ENCODE measurements around the gene ZNF280D.

The ZNF280D gene

DNA sequence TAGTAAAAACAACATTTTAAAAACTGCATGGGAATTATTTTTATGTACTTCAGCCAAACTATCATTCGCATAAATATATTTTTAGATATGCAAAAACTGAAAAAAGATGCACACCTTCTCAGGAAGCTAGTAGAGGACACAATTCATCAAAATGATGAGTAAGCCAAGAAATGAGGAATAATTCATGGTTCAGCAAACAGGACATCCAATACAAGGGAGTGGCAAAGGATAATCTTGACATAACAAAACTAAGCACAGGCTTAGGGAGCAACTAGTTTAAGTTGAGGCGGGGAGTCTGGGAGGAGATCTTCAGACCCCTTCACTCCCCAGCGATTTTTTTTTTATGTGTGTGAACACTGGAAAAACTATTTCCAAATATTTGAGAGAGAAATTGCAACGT lies 93.7 kb downstream of the ZNF280D start:
- no peak for DNase-seq (ENCODE audit: extremely low spot score)
- TF ChIP-seq FOXM1 (IDR thresholded peaks at IDR 0.05; ENCODE audit: borderline replicate concordance) (no peak), FOXA1 (IDR thresholded peaks at IDR 0.05) (no peak), FOXK2 (IDR thresholded peaks at IDR 0.05) (no peak), ELF4 (IDR thresholded peaks at IDR 0.05) (no peak), L3MBTL2 (conservative IDR thresholded peaks at IDR 0.05) (no peak), NFRKB (IDR thresholded peaks at IDR 0.05) (no peak), TARDBP (IDR thresholded peaks at IDR 0.05) (no peak)
- CTCF ChIA-PET: interaction anchor here (0.6 kb wide), 1 partner anchor 149 kb away, joined by 3 read pairs; no protein-coding TSS in a partner anchor
- POLR2A ChIA-PET: no interaction called here

DNA sequence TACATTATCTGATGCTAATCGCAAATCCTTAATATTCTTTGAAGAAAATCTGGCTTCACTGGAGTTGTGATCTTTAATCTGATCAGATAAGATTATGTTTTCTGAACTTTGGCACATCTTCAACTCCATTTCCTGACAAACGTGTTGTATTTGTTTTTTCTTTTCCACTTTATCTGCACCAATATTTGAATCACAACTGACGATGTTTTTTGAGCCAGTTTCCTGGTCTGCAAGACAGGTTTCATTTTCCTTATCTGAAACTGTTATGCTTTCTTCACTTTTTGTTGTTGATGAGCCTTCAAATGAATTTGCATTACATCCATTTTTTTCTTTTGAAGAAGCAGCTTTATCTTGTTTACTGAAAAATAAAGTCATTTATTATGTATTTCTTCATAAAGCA lies 101.5 kb downstream of the ZNF280D start:
- ChIA-PET POLR2A (no interaction called here), CTCF (no interaction called here)

DNA sequence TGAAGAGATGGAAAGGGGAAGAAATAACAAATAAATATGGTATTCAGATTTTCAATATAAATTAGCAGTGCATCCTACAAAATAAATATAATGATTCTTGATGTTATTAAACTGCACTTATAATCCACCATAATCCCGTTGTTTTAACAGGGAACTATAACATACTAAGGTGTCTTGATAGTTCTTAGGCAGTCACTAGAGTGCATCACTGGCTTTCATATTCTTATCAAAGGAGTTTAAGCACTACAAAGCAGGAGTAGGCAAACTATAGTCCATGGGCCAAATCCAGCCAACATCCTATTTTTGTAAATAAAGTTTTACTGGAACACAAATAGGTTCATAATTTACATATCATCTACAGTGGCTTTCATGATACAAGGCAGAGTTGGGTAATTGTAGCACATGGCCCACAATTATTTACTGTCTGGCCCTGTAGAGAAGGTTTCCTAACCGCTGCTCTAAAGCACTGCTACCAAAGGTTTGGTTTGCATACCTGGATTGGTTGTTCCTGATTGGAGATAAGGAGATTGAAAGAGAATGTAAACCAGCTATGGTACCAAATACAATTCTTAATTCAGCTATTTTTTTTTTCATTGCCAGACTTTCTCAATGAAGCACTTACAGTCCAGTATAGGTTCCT lies 104.3 kb downstream of the ZNF280D start:
- TF ChIP-seq ZNF384 (IDR thresholded peaks at IDR 0.05) (no peak), ELF4 (IDR thresholded peaks at IDR 0.05) (no peak), LEF1 (IDR thresholded peaks at IDR 0.05; ENCODE audit: borderline replicate concordance) (no peak), FOXM1 (IDR thresholded peaks at IDR 0.05; ENCODE audit: borderline replicate concordance) (no peak), BHLHE40 (IDR thresholded peaks at IDR 0.05; ENCODE audit: borderline replicate concordance) (no peak), FOXA1 (IDR thresholded peaks at IDR 0.05) (no peak), L3MBTL2 (conservative IDR thresholded peaks at IDR 0.05) (no peak), SP1 (IDR thresholded peaks at IDR 0.05) (no peak), ARNT (IDR thresholded peaks at IDR 0.05) (no peak), SUZ12 (IDR thresholded peaks at IDR 0.05) (no peak), CTBP1 (IDR thresholded peaks at IDR 0.05; ENCODE audit: borderline replicate concordance) (no peak), TARDBP (IDR thresholded peaks at IDR 0.05) (no peak), NFRKB (IDR thresholded peaks at IDR 0.05) (no peak), HDGF (IDR thresholded peaks at IDR 0.05; ENCODE audit: borderline replicate concordance) (no peak), FOXK2 (IDR thresholded peaks at IDR 0.05) (no peak)
- TF ChIP-seq, protein P1, sequence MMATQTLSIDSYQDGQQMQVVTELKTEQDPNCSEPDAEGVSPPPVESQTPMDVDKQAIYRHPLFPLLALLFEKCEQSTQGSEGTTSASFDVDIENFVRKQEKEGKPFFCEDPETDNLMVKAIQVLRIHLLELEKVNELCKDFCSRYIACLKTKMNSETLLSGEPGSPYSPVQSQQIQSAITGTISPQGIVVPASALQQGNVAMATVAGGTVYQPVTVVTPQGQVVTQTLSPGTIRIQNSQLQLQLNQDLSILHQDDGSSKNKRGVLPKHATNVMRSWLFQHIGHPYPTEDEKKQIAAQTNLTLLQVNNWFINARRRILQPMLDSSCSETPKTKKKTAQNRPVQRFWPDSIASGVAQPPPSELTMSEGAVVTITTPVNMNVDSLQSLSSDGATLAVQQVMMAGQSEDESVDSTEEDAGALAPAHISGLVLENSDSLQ (IDR thresholded peaks at IDR 0.05): no peak
- CTCF ChIA-PET: no interaction called here
- POLR2A ChIA-PET: no interaction called here
- DNase-seq (ENCODE audit: extremely low spot score): no peak

More for the DNA sequence above, 101.5 kb downstream of the ZNF280D start:
- DNase-seq (ENCODE audit: extremely low spot score): no peak
- TF ChIP-seq CTBP1 (IDR thresholded peaks at IDR 0.05; ENCODE audit: borderline replicate concordance) (no peak), LEF1 (IDR thresholded peaks at IDR 0.05; ENCODE audit: borderline replicate concordance) (no peak), FOXA1 (IDR thresholded peaks at IDR 0.05) (no peak), SUZ12 (IDR thresholded peaks at IDR 0.05) (no peak), TARDBP (IDR thresholded peaks at IDR 0.05) (no peak), ELF4 (IDR thresholded peaks at IDR 0.05) (no peak), SP1 (IDR thresholded peaks at IDR 0.05) (no peak), NFRKB (IDR thresholded peaks at IDR 0.05) (no peak), ZNF384 (IDR thresholded peaks at IDR 0.05) (no peak), L3MBTL2 (conservative IDR thresholded peaks at IDR 0.05) (no peak), FOXK2 (IDR thresholded peaks at IDR 0.05) (no peak), HDGF (IDR thresholded peaks at IDR 0.05; ENCODE audit: borderline replicate concordance) (no peak), FOXM1 (IDR thresholded peaks at IDR 0.05; ENCODE audit: borderline replicate concordance) (no peak)
- TF ChIP-seq, protein P1 (IDR thresholded peaks at IDR 0.05): no peak

DNA sequence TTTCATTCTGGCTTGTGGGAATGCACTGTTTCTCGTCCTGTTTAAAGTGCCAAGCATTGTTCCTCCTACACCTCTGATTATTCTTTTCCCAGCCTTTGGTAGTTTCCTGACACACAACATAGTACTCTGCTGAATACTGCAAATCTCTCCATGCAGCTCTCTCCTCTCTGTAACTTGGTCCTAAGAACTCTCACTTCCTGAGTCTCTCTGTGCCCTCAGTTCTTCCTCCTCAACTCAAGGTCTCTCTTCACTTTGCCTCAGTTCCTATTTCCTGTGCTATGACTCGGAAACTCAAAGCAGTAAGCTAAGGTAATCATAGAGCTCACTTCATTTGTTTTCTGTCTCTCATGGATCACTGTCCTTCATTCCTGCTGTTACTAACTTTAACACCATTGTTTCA lies 113.4 kb downstream of the ZNF280D start:
- no peak for TF ChIP-seq L3MBTL2 (conservative IDR thresholded peaks at IDR 0.05)
- ChIA-PET CTCF (no interaction called here), POLR2A (no interaction called here)
- DNase-seq (ENCODE audit: extremely low spot score): no peak

DNA sequence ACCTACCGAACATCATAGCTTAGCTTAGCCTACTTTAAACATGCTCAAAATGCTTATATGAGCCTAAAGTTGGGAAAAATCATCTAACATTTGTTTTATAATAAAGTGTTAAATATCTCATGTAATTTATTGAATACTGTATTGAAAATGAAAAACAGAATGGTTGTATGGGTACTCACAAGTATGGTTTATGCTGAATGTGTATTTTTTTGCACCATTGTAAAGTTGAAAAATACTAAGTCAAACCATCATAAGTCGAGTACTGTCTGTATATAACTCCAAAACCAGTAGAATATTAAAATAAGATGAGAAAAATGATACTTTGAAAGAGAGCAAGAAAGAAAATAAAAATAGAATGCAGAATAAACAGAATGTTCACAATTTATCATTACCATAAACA lies 115.7 kb downstream of the ZNF280D start:
- POLR2A ChIA-PET: no interaction called here
- no peak for DNase-seq (ENCODE audit: extremely low spot score)
- TF ChIP-seq FOXK2 (IDR thresholded peaks at IDR 0.05) (no peak), BHLHE40 (IDR thresholded peaks at IDR 0.05; ENCODE audit: borderline replicate concordance) (no peak)
- CTCF ChIA-PET: no interaction called here

DNA sequence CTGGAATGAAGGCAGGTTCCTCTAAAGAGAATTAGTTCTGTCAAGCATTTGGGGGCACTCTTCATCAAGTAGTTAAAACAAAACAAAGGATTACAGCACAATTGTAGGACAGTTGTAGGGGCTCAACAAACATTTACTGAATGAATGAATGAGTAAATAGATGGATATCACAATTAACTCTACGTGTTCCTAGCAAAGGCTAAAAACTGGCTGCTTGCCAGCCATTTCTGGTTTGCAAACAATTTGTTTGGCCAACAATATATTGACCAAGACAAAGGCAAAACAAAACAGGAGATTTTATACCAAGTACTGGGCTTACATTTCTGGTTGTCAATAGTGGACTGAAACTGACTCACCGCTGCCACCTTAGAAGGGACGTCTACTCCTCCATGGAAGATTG lies 116.8 kb downstream of the ZNF280D start:
- ChIA-PET CTCF (no interaction called here), POLR2A (interaction anchor here (0.6 kb wide), 1 partner anchor 20 kb away, joined by 3 read pairs; no protein-coding TSS in a partner anchor)
- no peak for DNase-seq (ENCODE audit: extremely low spot score)
- TF ChIP-seq FOXA1 (IDR thresholded peaks at IDR 0.05) (no peak), L3MBTL2 (conservative IDR thresholded peaks at IDR 0.05) (no peak), HDGF (IDR thresholded peaks at IDR 0.05; ENCODE audit: borderline replicate concordance) (no peak), NFRKB (IDR thresholded peaks at IDR 0.05) (no peak), ELF4 (IDR thresholded peaks at IDR 0.05) (no peak), BHLHE40 (IDR thresholded peaks at IDR 0.05; ENCODE audit: borderline replicate concordance) (no peak), ZNF384 (IDR thresholded peaks at IDR 0.05) (no peak), ARNT (IDR thresholded peaks at IDR 0.05) (no peak), SUZ12 (IDR thresholded peaks at IDR 0.05) (no peak), LEF1 (IDR thresholded peaks at IDR 0.05; ENCODE audit: borderline replicate concordance) (no peak), FOXK2 (IDR thresholded peaks at IDR 0.05) (no peak), SP1 (IDR thresholded peaks at IDR 0.05) (no peak), CTBP1 (IDR thresholded peaks at IDR 0.05; ENCODE audit: borderline replicate concordance) (no peak), FOXM1 (IDR thresholded peaks at IDR 0.05; ENCODE audit: borderline replicate concordance) (no peak)
- TF ChIP-seq, protein P1 (IDR thresholded peaks at IDR 0.05): no peak
